HCT116 (cell line): Measurements from ENCODE around the gene HOXD10. TPM values are rescaled to one million over a fixed set of nuclear protein-coding genes. Genes with fewer than 3 reads are reported as not detected.

ENCODE experiments used
- ATAC-seq: fragments of 200-7000 bp; cut with Tn5 transposase; 2 replicates; pipeline ENCODE4 v1.9.1; 2020; ENCODE audit warnings: mild to moderate bottlenecking, moderate library complexity
- BruUV-seq: library from RNA; stranded (reverse); fragments of 400-500 nt; replicated peaks from 2 replicates; lab custom pipeline; 2021; lab: Mats Ljungman, UMichigan
- CTCF ChIA-PET: fragments of 300-600 bp; sonication (Branson Sonifier 250); formaldehyde crosslinking; loops from one replicate; lab custom pipeline; 2021; ENCODE audit warnings: antibody characterized with exemption; lab: Charles Lee
- POLR2A ChIA-PET: fragments of 300-600, 350-600 bp; sonication (Branson Sonifier 250); formaldehyde crosslinking; loops from one replicate; lab custom pipeline; 2021; ENCODE audit warnings: antibody characterized with exemption; lab: Charles Lee
- RAD21 ChIA-PET, 2 experiments: fragments of 300-600 bp; sonication (Branson Sonifier 250); formaldehyde crosslinking; loops; one replicate each; lab custom pipeline; 2023; ENCODE audit warnings: low total read pairs in 2 of 2; ENCODE audit not compliant: uncharacterized antibody in 2 of 2, unreplicated experiment in 2 of 2, low non-redundant PET in 1 of 2; lab: Charles Lee
- DNase-seq: peaks from one replicate; pipeline ENCODE4 v3.0.0-alpha.2; 2010; ENCODE audit warnings: low read depth, low spot score
- H2AFZ ChIP-seq: fragments of 200-600 bp; shearing (Covaris generic), sonication (generic); 2 replicates; pipeline ENCODE4 v1.6.1; 2017; ENCODE audit warnings: low read depth, mixed run types, mixed read lengths, antibody characterized with exemption, low read length; ENCODE audit not compliant: poor library complexity, severe bottlenecking
- H3K27ac ChIP-seq: 2 replicates; pipeline ENCODE4 v1.5.1; 2012; ENCODE audit warnings: low read depth, low read length
- H3K27me3 ChIP-seq: fragments of 200-600 bp; sonication (generic); 2 replicates; pipeline ENCODE4 v1.6.1; 2016; ENCODE audit warnings: mixed run types, low read length, mixed read lengths; ENCODE audit not compliant: insufficient read depth
- H3K36me3 ChIP-seq, 2 experiments: fragments of 200-500 bp in 1 of 2; fragments of 200-600 bp in 1 of 2; sonication (Bioruptor generic) in 1 of 2; sonication (generic) in 1 of 2; 2 replicates each; pipeline versions ENCODE4 v1.5.1 to v1.6.1; 2014 to 2016; ENCODE audit warnings: low read length in 2 of 2, inconsistent platforms in 1 of 2, mixed read lengths in 1 of 2, mixed run types in 1 of 2; ENCODE audit not compliant: insufficient read depth in 2 of 2, control insufficient read depth in 1 of 2
- H3K4me1 ChIP-seq, 2 experiments: fragments of 200-600 bp in 1 of 2; sonication (generic) in 1 of 2; 2 replicates each; pipeline versions ENCODE4 v1.5.1 to v1.6.1; 2012 to 2017; ENCODE audit warnings: low read length in 2 of 2, inconsistent platforms in 1 of 2, mild to moderate bottlenecking in 1 of 2, mixed read lengths in 1 of 2, mixed run types in 1 of 2, moderate library complexity in 1 of 2; ENCODE audit not compliant: insufficient read depth in 2 of 2, control insufficient read depth in 1 of 2
- H3K4me2 ChIP-seq: fragments of 200-600 bp; sonication (generic); 2 replicates; pipeline ENCODE4 v1.6.1; 2017; ENCODE audit warnings: mixed run types, low read length, mixed read lengths
- H3K4me3 ChIP-seq, 2 experiments: fragments of 200-600 bp in 1 of 2; sonication (generic) in 1 of 2; replicated peaks in 1 of 2; 2 replicates each; pipeline ENCODE4 v1.5.1; 2011 to 2016; ENCODE audit warnings: low read length in 2 of 2, control low read depth in 1 of 2, low read depth in 1 of 2, mild to moderate bottlenecking in 1 of 2, mixed read lengths in 1 of 2, mixed run types in 1 of 2
- H3K79me2 ChIP-seq: fragments of 200-600 bp; sonication (generic); 2 replicates; pipeline ENCODE4 v1.6.1; 2017; ENCODE audit warnings: mild to moderate bottlenecking, mixed run types, low read length, moderate library complexity, mixed read lengths; ENCODE audit not compliant: insufficient read depth
- H3K9ac ChIP-seq: fragments of 200-600 bp; sonication (generic); 2 replicates; pipeline ENCODE4 v1.6.1; 2016; ENCODE audit warnings: low read length, mixed read lengths
- H3K9me2 ChIP-seq: fragments of 200-600 bp; sonication (generic), shearing (Covaris generic); 2 replicates; pipeline ENCODE4 v1.6.1; 2017; ENCODE audit warnings: mixed run types, mild to moderate bottlenecking, moderate library complexity; ENCODE audit not compliant: insufficient read depth
- H3K9me3 ChIP-seq, 2 experiments: fragments of 200-500 bp in 1 of 2; fragments of 200-600 bp in 1 of 2; sonication (Bioruptor generic) in 1 of 2; sonication (generic) in 1 of 2; 2 replicates each; pipeline ENCODE4 v1.6.1; 2014 to 2017; ENCODE audit warnings: low read length in 2 of 2, mixed read lengths in 2 of 2, inconsistent platforms in 1 of 2, low read depth in 1 of 2, mild to moderate bottlenecking in 1 of 2, mixed run types in 1 of 2, moderate library complexity in 1 of 2; ENCODE audit not compliant: control insufficient read depth in 1 of 2, insufficient read depth in 1 of 2
- H4K20me1 ChIP-seq: fragments of 200-600 bp; sonication (generic), shearing (Covaris generic); 2 replicates; pipeline ENCODE4 v1.6.1; 2017; ENCODE audit warnings: mixed run types, mild to moderate bottlenecking, moderate library complexity; ENCODE audit not compliant: insufficient read depth
- CEBPB ChIP-seq: IDR thresholded peaks from 2 replicates; pipeline ENCODE4 v1.6.1; 2012; ENCODE audit warnings: low read depth
- EGR1 ChIP-seq: IDR thresholded peaks from 2 replicates; pipeline ENCODE4 v1.6.1; 2012; ENCODE audit warnings: low read depth
- EZH2 ChIP-seq: fragments of 200-600 bp; sonication (generic); IDR thresholded peaks from 2 replicates; pipeline ENCODE4 v1.6.1; 2017; ENCODE audit warnings: antibody characterized with exemption, mixed run types
- EZH2phosphoT487 ChIP-seq: fragments of 200-600 bp; IDR thresholded peaks from 2 replicates; pipeline ENCODE4 v1.6.1; 2018; ENCODE audit warnings: antibody characterized with exemption, borderline replicate concordance
- FOSL1 ChIP-seq: IDR thresholded peaks from 2 replicates; pipeline ENCODE4 v1.6.1; 2012; ENCODE audit warnings: low read depth
- JUND ChIP-seq: IDR thresholded peaks from 2 replicates; pipeline ENCODE4 v1.6.1; 2012
- POLR2A ChIP-seq: IDR thresholded peaks from 2 replicates; pipeline ENCODE4 v1.7.0; 2011; ENCODE audit warnings: borderline replicate concordance; ENCODE audit not compliant: insufficient read depth, insufficient read length; ENCODE audit errors: extremely low read depth
- RAD21 ChIP-seq: IDR thresholded peaks from 2 replicates; pipeline ENCODE4 v1.6.1; 2012; ENCODE audit warnings: low read depth, mild to moderate bottlenecking
- SIN3A ChIP-seq: IDR thresholded peaks from 2 replicates; pipeline ENCODE4 v1.6.1; 2012; ENCODE audit warnings: low read depth
- SP1 ChIP-seq: IDR thresholded peaks from 2 replicates; pipeline ENCODE4 v1.6.1; 2012; ENCODE audit warnings: low read depth
- SRF ChIP-seq: IDR thresholded peaks from 2 replicates; pipeline ENCODE4 v1.6.1; 2012; ENCODE audit warnings: low read depth
- TCF7L2 ChIP-seq: IDR thresholded peaks from 2 replicates; pipeline ENCODE4 v1.7.0; 2011; ENCODE audit warnings: borderline replicate concordance, inconsistent platforms; ENCODE audit not compliant: insufficient read depth, insufficient read length; ENCODE audit errors: extremely low read depth
- YY1 ChIP-seq: IDR thresholded peaks from 2 replicates; pipeline ENCODE4 v1.6.1; 2011; ENCODE audit warnings: low read length, low read depth, moderate library complexity, mild to moderate bottlenecking; ENCODE audit not compliant: insufficient replicate concordance; ENCODE audit errors: extremely low read depth
- ZBTB33 ChIP-seq: IDR thresholded peaks from 2 replicates; pipeline ENCODE4 v1.6.1; 2011; ENCODE audit warnings: mild to moderate bottlenecking, low read length, moderate library complexity; ENCODE audit not compliant: insufficient replicate concordance; ENCODE audit errors: extremely low read depth
- ZFX ChIP-seq: fragments of 450-650 bp; IDR thresholded peaks from 2 replicates; pipeline ENCODE4 v1.6.1; 2017
- ZNF274 ChIP-seq: fragments of 200-500 bp; sonication (Bioruptor generic); IDR thresholded peaks from 2 replicates; pipeline ENCODE4 v1.6.1; 2014; ENCODE audit warnings: mild to moderate bottlenecking, low read depth, low read length, inconsistent platforms
- intact Hi-C: fragments of 100-400 bp; cut with micrococcal nuclease; formaldehyde crosslinking; loops from 2 replicates; pipeline ENCODE4 v1.10.0; 2022
- total RNA-seq: library from RNA; stranded (reverse); gene quantifications from one replicate; pipeline ENCODE4 v1.2.1, GENCODE V29; 2021; ENCODE audit not compliant: unreplicated experiment
- TF ChIP-seq, protein P1 (sequence below): IDR thresholded peaks from 2 replicates; pipeline ENCODE4 v1.6.1; 2012
- TF ChIP-seq, protein P2 (sequence below): IDR thresholded peaks from 2 replicates; pipeline ENCODE4 v1.6.1; 2012; ENCODE audit warnings: low read depth
- TF ChIP-seq, protein P3 (sequence below), 3 experiments: fragments of 200-600 bp in 1 of 3; sonication (generic) in 1 of 3; IDR thresholded peaks in 2 of 3; conservative IDR thresholded peaks in 1 of 3; 2 replicates each; pipeline ENCODE4 v1.5.1; 2012 to 2017; ENCODE audit warnings: low read depth in 2 of 3, low read length in 2 of 3, antibody characterized with exemption in 1 of 3, borderline replicate concordance in 1 of 3, control low read depth in 1 of 3, mild to moderate bottlenecking in 1 of 3, mixed read lengths in 1 of 3, mixed run types in 1 of 3, moderate library complexity in 1 of 3; ENCODE audit not compliant: insufficient read depth in 1 of 3
- TF ChIP-seq, protein P4 (sequence below): IDR thresholded peaks from 2 replicates; pipeline ENCODE4 v1.6.1; 2012

The HOXD10 gene
- total RNA-seq, 1 experiment from 2014 or later: not detected

GRCh38 chr2:176162911-176163671, 46.5 kb downstream of the HOXD10 start:
- Histone ChIP-seq H3K9me2 (no peaks in the 10 kb centered on the region), H3K9ac (no peak overlapping the region), H3K27me3 (no peaks in the 10 kb centered on the region), H3K4me3 (no peak overlapping the region), H3K4me1 (no peaks in the 10 kb centered on the region), H3K9me3 (no peaks in the 10 kb centered on the region), H2AFZ (no peak overlapping the region), H3K4me2 (no peak overlapping the region), H3K79me2 (no peaks in the 10 kb centered on the region), H4K20me1 (no peaks in the 10 kb centered on the region), H3K36me3 (no peaks in the 10 kb centered on the region), H3K27ac (no peak overlapping the region)
- ATAC-seq (no peak), DNase-seq (no peak)
- POLR2A ChIA-PET: interaction anchor here (1.0 kb wide), 1 partner anchor 10 kb away, joined by 3 read pairs; no protein-coding TSS in a partner anchor
- TF ChIP-seq SRF: no peak
- TF ChIP-seq EGR1: no peak
- TF ChIP-seq CEBPB: no peak
- no peak for TF ChIP-seq FOSL1
- TF ChIP-seq ZBTB33: no peak
- TF ChIP-seq ZNF274: no peak
- TF ChIP-seq RAD21: no peak
- no peak for TF ChIP-seq TCF7L2
- no peak for TF ChIP-seq YY1
- TF ChIP-seq, protein P1, sequence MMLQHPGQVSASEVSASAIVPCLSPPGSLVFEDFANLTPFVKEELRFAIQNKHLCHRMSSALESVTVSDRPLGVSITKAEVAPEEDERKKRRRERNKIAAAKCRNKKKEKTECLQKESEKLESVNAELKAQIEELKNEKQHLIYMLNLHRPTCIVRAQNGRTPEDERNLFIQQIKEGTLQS: no peak
- no peak for TF ChIP-seq EZH2phosphoT487
- TF ChIP-seq SIN3A: no peak
- no peak for TF ChIP-seq EZH2
- TF ChIP-seq ZFX: no peak
- TF ChIP-seq, protein P2, sequence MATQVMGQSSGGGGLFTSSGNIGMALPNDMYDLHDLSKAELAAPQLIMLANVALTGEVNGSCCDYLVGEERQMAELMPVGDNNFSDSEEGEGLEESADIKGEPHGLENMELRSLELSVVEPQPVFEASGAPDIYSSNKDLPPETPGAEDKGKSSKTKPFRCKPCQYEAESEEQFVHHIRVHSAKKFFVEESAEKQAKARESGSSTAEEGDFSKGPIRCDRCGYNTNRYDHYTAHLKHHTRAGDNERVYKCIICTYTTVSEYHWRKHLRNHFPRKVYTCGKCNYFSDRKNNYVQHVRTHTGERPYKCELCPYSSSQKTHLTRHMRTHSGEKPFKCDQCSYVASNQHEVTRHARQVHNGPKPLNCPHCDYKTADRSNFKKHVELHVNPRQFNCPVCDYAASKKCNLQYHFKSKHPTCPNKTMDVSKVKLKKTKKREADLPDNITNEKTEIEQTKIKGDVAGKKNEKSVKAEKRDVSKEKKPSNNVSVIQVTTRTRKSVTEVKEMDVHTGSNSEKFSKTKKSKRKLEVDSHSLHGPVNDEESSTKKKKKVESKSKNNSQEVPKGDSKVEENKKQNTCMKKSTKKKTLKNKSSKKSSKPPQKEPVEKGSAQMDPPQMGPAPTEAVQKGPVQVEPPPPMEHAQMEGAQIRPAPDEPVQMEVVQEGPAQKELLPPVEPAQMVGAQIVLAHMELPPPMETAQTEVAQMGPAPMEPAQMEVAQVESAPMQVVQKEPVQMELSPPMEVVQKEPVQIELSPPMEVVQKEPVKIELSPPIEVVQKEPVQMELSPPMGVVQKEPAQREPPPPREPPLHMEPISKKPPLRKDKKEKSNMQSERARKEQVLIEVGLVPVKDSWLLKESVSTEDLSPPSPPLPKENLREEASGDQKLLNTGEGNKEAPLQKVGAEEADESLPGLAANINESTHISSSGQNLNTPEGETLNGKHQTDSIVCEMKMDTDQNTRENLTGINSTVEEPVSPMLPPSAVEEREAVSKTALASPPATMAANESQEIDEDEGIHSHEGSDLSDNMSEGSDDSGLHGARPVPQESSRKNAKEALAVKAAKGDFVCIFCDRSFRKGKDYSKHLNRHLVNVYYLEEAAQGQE: no peak
- TF ChIP-seq, protein P3, sequence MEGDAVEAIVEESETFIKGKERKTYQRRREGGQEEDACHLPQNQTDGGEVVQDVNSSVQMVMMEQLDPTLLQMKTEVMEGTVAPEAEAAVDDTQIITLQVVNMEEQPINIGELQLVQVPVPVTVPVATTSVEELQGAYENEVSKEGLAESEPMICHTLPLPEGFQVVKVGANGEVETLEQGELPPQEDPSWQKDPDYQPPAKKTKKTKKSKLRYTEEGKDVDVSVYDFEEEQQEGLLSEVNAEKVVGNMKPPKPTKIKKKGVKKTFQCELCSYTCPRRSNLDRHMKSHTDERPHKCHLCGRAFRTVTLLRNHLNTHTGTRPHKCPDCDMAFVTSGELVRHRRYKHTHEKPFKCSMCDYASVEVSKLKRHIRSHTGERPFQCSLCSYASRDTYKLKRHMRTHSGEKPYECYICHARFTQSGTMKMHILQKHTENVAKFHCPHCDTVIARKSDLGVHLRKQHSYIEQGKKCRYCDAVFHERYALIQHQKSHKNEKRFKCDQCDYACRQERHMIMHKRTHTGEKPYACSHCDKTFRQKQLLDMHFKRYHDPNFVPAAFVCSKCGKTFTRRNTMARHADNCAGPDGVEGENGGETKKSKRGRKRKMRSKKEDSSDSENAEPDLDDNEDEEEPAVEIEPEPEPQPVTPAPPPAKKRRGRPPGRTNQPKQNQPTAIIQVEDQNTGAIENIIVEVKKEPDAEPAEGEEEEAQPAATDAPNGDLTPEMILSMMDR (IDR thresholded peaks at IDR 0.05 in 2 of 3, conservative IDR thresholded peaks at IDR 0.05 in 1 of 3; ENCODE audit: borderline replicate concordance in 1 of 3, insufficient read depth in 1 of 3, low read depth in 2 of 3, low read length in 2 of 3): no peak
- TF ChIP-seq POLR2A: no peak
- no peak for TF ChIP-seq JUND
- TF ChIP-seq SP1: no peak
- TF ChIP-seq, protein P4, sequence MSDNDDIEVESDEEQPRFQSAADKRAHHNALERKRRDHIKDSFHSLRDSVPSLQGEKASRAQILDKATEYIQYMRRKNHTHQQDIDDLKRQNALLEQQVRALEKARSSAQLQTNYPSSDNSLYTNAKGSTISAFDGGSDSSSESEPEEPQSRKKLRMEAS: no peak
- intact Hi-C loops: no loop called here
- BruUV-seq: no TSS peak
- RAD21 ChIA-PET: no interaction called here
- CTCF ChIA-PET: no interaction called here
